ENCODE data around the gene LPP. TPM values are rescaled to one million over a fixed set of nuclear protein-coding genes. Genes with fewer than 3 reads are reported as not detected.

LPP gene
- polyA plus RNA-seq, 2 donors = 10.5 to 12.9 TPM

- Histone ChIP-seq H3K36me3 (ENCODE audit: control insufficient read depth in 2 of 2, insufficient read depth in 2 of 2, low read length in 1 of 2) (peaks cover 0 to 2% of the 10 kb centered on the region in 2 donors), H3K4me1 (ENCODE audit: control insufficient read depth in 2 of 2, insufficient read depth in 2 of 2, low read length in 1 of 2) (peaks cover 0 to 5% of the 10 kb centered on the region in 2 donors), H3K27ac (ENCODE audit: low read depth in 2 of 2, low read length in 1 of 2) (peak overlapping the region in 1 of 2 donors; percentile 54), H3K9me3 (ENCODE audit: control insufficient read depth in 2 of 2, insufficient read depth in 1 of 2, low read depth in 1 of 2, low read length in 1 of 2) (no peaks in the 10 kb centered on the region), H3K27me3 (ENCODE audit: control insufficient read depth in 1 of 2, insufficient read depth in 2 of 2, low read length in 2 of 2) (no peaks in the 10 kb centered on the region), H3K4me3 (ENCODE audit: low read depth in 1 of 2, low read length in 2 of 2) (no peak overlapping the region)
- 41 to 56% methylated on average over 6 of the region's 6 CpGs for WGBS, 2 donors
Measured at GRCh38 chr3:188278717-188279324, 124.9 kb downstream of the LPP start.

GRCh38 chr3:188279502-188280335 lies 125.8 kb downstream of the LPP start:
- Histone ChIP-seq H3K4me1 (ENCODE audit: control insufficient read depth in 2 of 2, insufficient read depth in 2 of 2, low read length in 1 of 2) (peaks cover 0 to 5% of the 10 kb centered on the region in 2 donors), H3K36me3 (ENCODE audit: control insufficient read depth in 2 of 2, insufficient read depth in 2 of 2, low read length in 1 of 2) (peaks cover 0 to 2% of the 10 kb centered on the region in 2 donors), H3K27ac (ENCODE audit: low read depth in 2 of 2, low read length in 1 of 2) (no peak overlapping the region), H3K4me3 (ENCODE audit: low read depth in 1 of 2, low read length in 2 of 2) (no peak overlapping the region), H3K9me3 (ENCODE audit: control insufficient read depth in 2 of 2, insufficient read depth in 1 of 2, low read depth in 1 of 2, low read length in 1 of 2) (no peaks in the 10 kb centered on the region), H3K27me3 (ENCODE audit: control insufficient read depth in 1 of 2, insufficient read depth in 2 of 2, low read length in 2 of 2) (no peaks in the 10 kb centered on the region)
- 75% methylated on average over 7 of the region's 7 CpGs for WGBS, 2 donors

- Histone ChIP-seq H3K4me3 (ENCODE audit: low read depth in 1 of 2, low read length in 2 of 2) (no peak overlapping the region), H3K4me1 (ENCODE audit: control insufficient read depth in 2 of 2, insufficient read depth in 2 of 2, low read length in 1 of 2) (peaks cover 0 to 5% of the 10 kb centered on the region in 2 donors), H3K36me3 (ENCODE audit: control insufficient read depth in 2 of 2, insufficient read depth in 2 of 2, low read length in 1 of 2) (peaks cover 0 to 2% of the 10 kb centered on the region in 2 donors), H3K27me3 (ENCODE audit: control insufficient read depth in 1 of 2, insufficient read depth in 2 of 2, low read length in 2 of 2) (no peaks in the 10 kb centered on the region), H3K27ac (ENCODE audit: low read depth in 2 of 2, low read length in 1 of 2) (no peak overlapping the region), H3K9me3 (ENCODE audit: control insufficient read depth in 2 of 2, insufficient read depth in 1 of 2, low read depth in 1 of 2, low read length in 1 of 2) (no peaks in the 10 kb centered on the region)
- 84 to 91% methylated on average over 5 of the region's 5 CpGs for WGBS, 2 donors
Measured at GRCh38 chr3:188280627-188281026, 126.7 kb downstream of the LPP start.

- H3K4me3 ChIP-seq (ENCODE audit: low read depth in 1 of 2, low read length in 2 of 2) = no peak overlapping the region
- no peaks in the 10 kb centered on the region for H3K9me3 ChIP-seq (ENCODE audit: control insufficient read depth in 2 of 2, insufficient read depth in 1 of 2, low read depth in 1 of 2, low read length in 1 of 2)
- H3K36me3 ChIP-seq (ENCODE audit: control insufficient read depth in 2 of 2, insufficient read depth in 2 of 2, low read length in 1 of 2) = no peaks in the 10 kb centered on the region
- H3K4me1 ChIP-seq (ENCODE audit: control insufficient read depth in 2 of 2, insufficient read depth in 2 of 2, low read length in 1 of 2) = peaks cover 0 to 5% of the 10 kb centered on the region in 2 donors
- H3K27me3 ChIP-seq (ENCODE audit: control insufficient read depth in 1 of 2, insufficient read depth in 2 of 2, low read length in 2 of 2) = no peaks in the 10 kb centered on the region
- no peak overlapping the region for H3K27ac ChIP-seq (ENCODE audit: low read depth in 2 of 2, low read length in 1 of 2)
Measured at GRCh38 chr3:188282871-188283270, 128.9 kb downstream of the LPP start.

- Histone ChIP-seq H3K4me3 (ENCODE audit: low read depth in 1 of 2, low read length in 2 of 2) (no peak overlapping the region), H3K4me1 (ENCODE audit: control insufficient read depth in 2 of 2, insufficient read depth in 2 of 2, low read length in 1 of 2) (peaks cover 0 to 5% of the 10 kb centered on the region in 2 donors), H3K27me3 (ENCODE audit: control insufficient read depth in 1 of 2, insufficient read depth in 2 of 2, low read length in 2 of 2) (no peaks in the 10 kb centered on the region), H3K27ac (ENCODE audit: low read depth in 2 of 2, low read length in 1 of 2) (no peak overlapping the region), H3K36me3 (ENCODE audit: control insufficient read depth in 2 of 2, insufficient read depth in 2 of 2, low read length in 1 of 2) (no peaks in the 10 kb centered on the region), H3K9me3 (ENCODE audit: control insufficient read depth in 2 of 2, insufficient read depth in 1 of 2, low read depth in 1 of 2, low read length in 1 of 2) (no peaks in the 10 kb centered on the region)
- WGBS, 2 donors = 63 to 80% methylated on average over 4 of the region's 4 CpGs
Measured at GRCh38 chr3:188283347-188283746, 129.4 kb downstream of the LPP start.

- peak overlapping the region in 1 of 2 donors; percentile 46 for H3K27ac ChIP-seq (ENCODE audit: low read depth in 2 of 2, low read length in 1 of 2)
Measured at GRCh38 chr3:188284455-188285212, 130.7 kb downstream of the LPP start.

GRCh38 chr3:188286087-188286513 lies 132.1 kb downstream of the LPP start:
- no peak overlapping the region for H3K4me3 ChIP-seq (ENCODE audit: low read depth in 1 of 2, low read length in 2 of 2)
- peak overlapping the region; percentile 57 to 61 for H3K27ac ChIP-seq (ENCODE audit: low read depth in 2 of 2, low read length in 1 of 2)
- no peaks in the 10 kb centered on the region for H3K36me3 ChIP-seq (ENCODE audit: control insufficient read depth in 2 of 2, insufficient read depth in 2 of 2, low read length in 1 of 2)
- H3K27me3 ChIP-seq (ENCODE audit: control insufficient read depth in 1 of 2, insufficient read depth in 2 of 2, low read length in 2 of 2) = no peaks in the 10 kb centered on the region
- WGBS, 2 donors = 27 to 41% methylated on average over 3 of the region's 3 CpGs
- peaks cover 0 to 5% of the 10 kb centered on the region in 2 donors for H3K4me1 ChIP-seq (ENCODE audit: control insufficient read depth in 2 of 2, insufficient read depth in 2 of 2, low read length in 1 of 2)
- no peaks in the 10 kb centered on the region for H3K9me3 ChIP-seq (ENCODE audit: control insufficient read depth in 2 of 2, insufficient read depth in 1 of 2, low read depth in 1 of 2, low read length in 1 of 2)

More at GRCh38 chr3:188284455-188285212, 130.7 kb downstream of the LPP start:
- Histone ChIP-seq H3K36me3 (ENCODE audit: control insufficient read depth in 2 of 2, insufficient read depth in 2 of 2, low read length in 1 of 2) (no peaks in the 10 kb centered on the region), H3K9me3 (ENCODE audit: control insufficient read depth in 2 of 2, insufficient read depth in 1 of 2, low read depth in 1 of 2, low read length in 1 of 2) (no peaks in the 10 kb centered on the region), H3K27me3 (ENCODE audit: control insufficient read depth in 1 of 2, insufficient read depth in 2 of 2, low read length in 2 of 2) (no peaks in the 10 kb centered on the region), H3K4me1 (ENCODE audit: control insufficient read depth in 2 of 2, insufficient read depth in 2 of 2, low read length in 1 of 2) (peaks cover 0 to 5% of the 10 kb centered on the region in 2 donors), H3K4me3 (ENCODE audit: low read depth in 1 of 2, low read length in 2 of 2) (no peak overlapping the region)
- WGBS, 2 donors = 73 to 78% methylated on average over 9 of the region's 9 CpGs

- peak overlapping the region in 1 of 2 donors; percentile 11 for H3K27ac ChIP-seq (ENCODE audit: low read depth in 2 of 2, low read length in 1 of 2)
- H3K36me3 ChIP-seq (ENCODE audit: control insufficient read depth in 2 of 2, insufficient read depth in 2 of 2, low read length in 1 of 2) = no peaks in the 10 kb centered on the region
- no peaks in the 10 kb centered on the region for H3K27me3 ChIP-seq (ENCODE audit: control insufficient read depth in 1 of 2, insufficient read depth in 2 of 2, low read length in 2 of 2)
- peaks cover 0 to 3% of the 10 kb centered on the region in 2 donors for H3K4me1 ChIP-seq (ENCODE audit: control insufficient read depth in 2 of 2, insufficient read depth in 2 of 2, low read length in 1 of 2)
- no peaks in the 10 kb centered on the region for H3K9me3 ChIP-seq (ENCODE audit: control insufficient read depth in 2 of 2, insufficient read depth in 1 of 2, low read depth in 1 of 2, low read length in 1 of 2)
- no peak overlapping the region for H3K4me3 ChIP-seq (ENCODE audit: low read depth in 1 of 2, low read length in 2 of 2)
- WGBS, 2 donors = 85 to 89% methylated on average over 4 of the region's 4 CpGs
Measured at GRCh38 chr3:188287339-188287738, 133.4 kb downstream of the LPP start.

- Histone ChIP-seq H3K4me1 (ENCODE audit: control insufficient read depth in 2 of 2, insufficient read depth in 2 of 2, low read length in 1 of 2) (no peaks in the 10 kb centered on the region), H3K27me3 (ENCODE audit: control insufficient read depth in 1 of 2, insufficient read depth in 2 of 2, low read length in 2 of 2) (no peaks in the 10 kb centered on the region), H3K27ac (ENCODE audit: low read depth in 2 of 2, low read length in 1 of 2) (peak overlapping the region in 1 of 2 donors; percentile 53), H3K4me3 (ENCODE audit: low read depth in 1 of 2, low read length in 2 of 2) (no peak overlapping the region), H3K36me3 (ENCODE audit: control insufficient read depth in 2 of 2, insufficient read depth in 2 of 2, low read length in 1 of 2) (no peaks in the 10 kb centered on the region), H3K9me3 (ENCODE audit: control insufficient read depth in 2 of 2, insufficient read depth in 1 of 2, low read depth in 1 of 2, low read length in 1 of 2) (no peaks in the 10 kb centered on the region)
- WGBS, 2 donors = 68 to 70% methylated on average over 6 of the region's 6 CpGs
Measured at GRCh38 chr3:188287762-188288505, 134.0 kb downstream of the LPP start.
